CD1c-positive myeloid dendritic cell (primary cell): ENCODE data around the gene HAAO.

Source experiments
- DNase-seq: peaks from one replicate; pipeline ENCODE4 v3.0.0-alpha.2; 2016; ENCODE audit errors: extremely low spot score

Gene HAAO

GRCh38 chr2:42747422-42747821, 45.0 kb downstream of the HAAO start:
- no peak for DNase-seq

- no peak for DNase-seq
Measured at GRCh38 chr2:42744545-42745082, 47.8 kb downstream of the HAAO start.

GRCh38 chr2:42743659-42743990, 48.8 kb downstream of the HAAO start:
- no peak for DNase-seq

- DNase-seq: no peak
Measured at GRCh38 chr2:42742740-42743658, 49.4 kb downstream of the HAAO start.

- DNase-seq: no peak
Measured at GRCh38 chr2:42741140-42741539, 51.2 kb downstream of the HAAO start.

GRCh38 chr2:42736598-42737322, 55.6 kb downstream of the HAAO start:
- DNase-seq: no peak

- DNase-seq: no peak
Measured at GRCh38 chr2:42733852-42734251, 58.5 kb downstream of the HAAO start.

GRCh38 chr2:42731316-42731715, 61.1 kb downstream of the HAAO start:
- peak; percentile 67 for DNase-seq

- DNase-seq: no peak
Measured at GRCh38 chr2:42726680-42727079, 65.7 kb downstream of the HAAO start.

GRCh38 chr2:42725657-42726056, 66.7 kb downstream of the HAAO start:
- peak; percentile 71 for DNase-seq

- peak; percentile 50 for DNase-seq
Measured at GRCh38 chr2:42724886-42725285, 67.5 kb downstream of the HAAO start.

GRCh38 chr2:42723465-42723864, 68.9 kb downstream of the HAAO start:
- no peak for DNase-seq

- DNase-seq: peak; percentile 95
Measured at GRCh38 chr2:42722320-42723190, 69.8 kb downstream of the HAAO start.

- no peak for DNase-seq
Measured at GRCh38 chr2:42721898-42722297, 70.5 kb downstream of the HAAO start.
